ENCODE measurements around the gene AVP.
"Not testable (repeated sequence)": the region's sequence is repeated elsewhere in the genome, so short reads cannot be mapped to it uniquely, and the experiment has no call there.

The AVP gene

GRCh38 chr20:3082955-3083952 lies 1.3 kb downstream of the AVP start:
- DNase-seq: no peak

- no peak for DNase-seq
Observed at GRCh38 chr20:3082306-3082951, 2.1 kb downstream of the AVP start.

- DNase-seq: no peak
Observed at GRCh38 chr20:3081641-3082040, 2.9 kb downstream of the AVP start.

DNA sequence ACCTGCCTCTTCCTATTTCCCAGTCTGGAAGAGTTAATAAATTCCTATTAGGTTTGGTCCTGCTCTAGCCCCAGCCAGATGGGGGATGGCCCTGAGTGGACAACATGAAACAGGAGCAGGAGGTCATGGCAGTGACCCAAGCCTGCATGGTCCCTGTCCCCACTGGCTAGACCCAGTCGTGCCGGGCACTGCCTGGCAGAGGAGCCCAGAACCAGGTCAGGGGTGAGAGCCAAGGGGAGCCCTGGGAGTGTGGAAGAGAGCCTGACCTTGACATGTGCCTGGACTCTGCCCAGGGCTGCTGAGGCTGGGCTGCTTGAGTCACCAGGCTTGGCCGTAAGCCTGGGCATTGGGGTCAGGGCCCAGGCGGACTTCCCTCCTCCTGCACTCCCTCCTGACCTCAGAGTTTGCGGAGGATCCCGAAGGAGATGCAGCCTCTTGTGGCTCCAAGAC lies 3.6 kb downstream of the AVP start:
- DNase-seq: no peak

DNA sequence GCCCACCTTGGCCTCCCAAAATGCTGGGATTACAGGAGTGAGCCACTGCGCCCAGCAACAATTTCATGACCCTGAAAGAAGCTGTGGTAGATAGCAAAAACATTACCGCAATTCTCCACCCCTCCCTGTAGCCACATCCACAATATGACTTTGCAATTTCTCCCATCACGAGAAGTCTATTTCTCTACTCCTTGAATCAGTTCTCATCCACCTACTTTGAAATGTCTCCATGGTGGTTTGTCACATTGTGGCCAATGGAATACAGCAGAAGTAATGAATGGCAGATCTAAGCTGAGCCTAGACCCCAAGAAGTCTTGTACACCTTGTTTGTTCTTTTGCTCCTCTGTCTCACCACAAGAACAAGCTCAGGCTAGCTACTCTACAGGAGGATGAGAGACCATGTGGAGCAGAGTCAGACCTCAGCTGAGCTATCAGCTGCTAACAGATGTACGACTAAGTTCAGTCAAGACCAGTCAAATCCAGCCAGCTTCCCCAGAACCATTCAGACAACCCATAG lies 6.8 kb downstream of the AVP start:
- no peak for DNase-seq

GRCh38 chr20:3075315-3075714 lies 9.2 kb downstream of the AVP start:
- not testable (repeated sequence) for DNase-seq

GRCh38 chr20:3074812-3075211 lies 9.7 kb downstream of the AVP start:
- no peak for DNase-seq

DNA sequence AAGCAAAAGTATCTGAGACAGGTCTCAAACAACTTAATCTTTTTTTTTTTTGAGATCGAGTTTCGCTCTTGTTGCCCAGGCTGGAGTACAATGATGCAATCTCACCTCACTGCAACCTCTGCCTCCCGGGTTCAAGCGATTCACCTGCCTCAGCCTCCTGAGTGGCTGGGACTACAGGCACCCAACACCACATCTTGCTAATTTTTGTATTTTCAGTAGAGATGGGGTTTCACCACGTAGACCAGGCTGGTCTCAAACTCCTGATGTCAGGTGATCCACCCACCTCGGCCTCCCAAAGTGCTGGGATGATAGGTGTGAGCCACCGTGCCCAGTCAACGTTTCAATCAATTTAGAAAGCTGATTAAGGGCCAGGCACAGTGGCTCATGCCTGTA lies 11.3 kb downstream of the AVP start:
- not testable (repeated sequence) for DNase-seq

GRCh38 chr20:3072530-3073250 lies 11.8 kb downstream of the AVP start:
- no peak for DNase-seq

DNA sequence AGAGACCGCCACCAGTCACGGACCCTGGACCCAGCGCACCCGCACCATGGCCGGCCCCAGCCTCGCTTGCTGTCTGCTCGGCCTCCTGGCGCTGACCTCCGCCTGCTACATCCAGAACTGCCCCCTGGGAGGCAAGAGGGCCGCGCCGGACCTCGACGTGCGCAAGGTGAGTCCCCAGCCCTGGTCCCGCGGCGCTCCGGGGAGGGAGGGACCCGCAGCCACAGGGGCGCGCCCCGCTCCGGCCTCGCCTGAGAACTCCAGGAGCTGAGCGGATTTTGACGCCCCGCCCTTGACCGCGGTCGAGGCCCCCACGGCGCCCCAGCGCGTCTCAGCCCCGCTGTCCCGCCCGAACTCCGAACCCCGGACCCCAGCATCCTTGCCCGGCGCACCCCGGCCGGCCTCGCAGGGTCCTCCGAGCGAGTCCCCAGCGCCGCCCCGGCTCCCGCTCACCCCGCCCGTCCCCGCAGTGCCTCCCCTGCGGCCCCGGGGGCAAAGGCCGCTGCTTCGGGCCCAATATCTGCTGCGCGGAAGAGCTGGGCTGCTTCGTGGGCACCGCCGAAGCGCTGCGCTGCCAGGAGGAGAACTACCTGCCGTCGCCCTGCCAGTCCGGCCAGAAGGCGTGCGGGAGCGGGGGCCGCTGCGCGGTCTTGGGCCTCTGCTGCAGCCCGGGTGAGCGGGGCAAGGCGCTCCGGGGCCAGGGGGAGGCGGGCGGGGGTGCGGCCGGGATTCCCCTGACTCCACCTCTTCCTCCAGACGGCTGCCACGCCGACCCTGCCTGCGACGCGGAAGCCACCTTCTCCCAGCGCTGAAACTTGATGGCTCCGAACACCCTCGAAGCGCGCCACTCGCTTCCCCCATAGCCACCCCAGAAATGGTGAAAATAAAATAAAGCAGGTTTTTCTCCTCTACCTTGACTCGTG lies 12.7 kb downstream of the AVP start, which contains the start of gene OXT:
Gene OXT (plus strand): TSS at position 11 of the 920 bp plus-strand sequence. CDS start 36 bp downstream, at position 47.
- DNase-seq: peak; percentile 79

- no peak for DNase-seq
Observed at GRCh38 chr20:3071266-3071609, 13.3 kb downstream of the AVP start.

- no peak for DNase-seq
Observed at GRCh38 chr20:3070725-3071124, 13.8 kb downstream of the AVP start.

GRCh38 chr20:3068986-3069900 lies 15.3 kb downstream of the AVP start:
- DNase-seq: no peak

DNA sequence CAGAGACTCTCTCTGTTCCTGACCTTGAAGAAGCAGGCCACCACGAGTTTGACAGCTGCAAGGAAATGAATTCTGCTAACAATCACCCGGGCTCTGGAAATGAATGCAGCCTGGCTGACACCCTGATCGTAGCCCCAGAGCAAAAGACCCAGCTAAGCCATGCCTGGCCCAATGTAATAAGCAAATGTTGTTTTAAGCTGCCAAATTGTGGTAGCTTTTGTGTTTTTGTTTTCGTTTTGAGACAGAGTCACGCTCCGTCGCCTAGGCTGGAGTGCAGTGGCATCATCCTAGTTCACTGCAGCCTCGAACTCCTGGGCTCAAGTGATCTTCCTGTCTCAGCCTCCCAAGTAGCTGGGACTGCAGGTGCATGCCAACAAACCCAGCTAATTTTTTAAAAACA lies 16.4 kb downstream of the AVP start:
- no peak for DNase-seq

GRCh38 chr20:3067139-3068014 lies 17.1 kb downstream of the AVP start:
- DNase-seq: no peak

DNA sequence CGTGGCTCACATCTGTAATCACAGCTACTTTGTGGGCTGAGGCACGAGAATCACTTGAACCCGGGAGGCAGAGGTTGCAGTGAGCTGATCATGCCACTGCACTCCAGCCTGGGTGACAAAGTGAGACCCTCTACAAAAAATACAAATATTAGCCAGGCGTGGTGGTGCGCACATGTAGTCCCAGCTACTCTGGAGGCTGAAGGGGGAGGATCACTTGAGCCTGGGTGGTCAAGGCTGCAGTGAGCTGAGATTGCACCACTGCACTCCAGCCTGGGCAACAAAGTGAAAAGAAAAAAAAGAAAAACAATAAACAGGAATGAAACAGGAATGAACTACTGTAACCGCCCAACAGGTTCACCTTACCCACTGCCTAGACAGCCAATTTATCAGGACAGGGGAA lies 20.4 kb downstream of the AVP start:
- DNase-seq: not testable (repeated sequence)

- DNase-seq: no peak
Observed at GRCh38 chr20:3059489-3059888, 25.0 kb downstream of the AVP start.

DNA sequence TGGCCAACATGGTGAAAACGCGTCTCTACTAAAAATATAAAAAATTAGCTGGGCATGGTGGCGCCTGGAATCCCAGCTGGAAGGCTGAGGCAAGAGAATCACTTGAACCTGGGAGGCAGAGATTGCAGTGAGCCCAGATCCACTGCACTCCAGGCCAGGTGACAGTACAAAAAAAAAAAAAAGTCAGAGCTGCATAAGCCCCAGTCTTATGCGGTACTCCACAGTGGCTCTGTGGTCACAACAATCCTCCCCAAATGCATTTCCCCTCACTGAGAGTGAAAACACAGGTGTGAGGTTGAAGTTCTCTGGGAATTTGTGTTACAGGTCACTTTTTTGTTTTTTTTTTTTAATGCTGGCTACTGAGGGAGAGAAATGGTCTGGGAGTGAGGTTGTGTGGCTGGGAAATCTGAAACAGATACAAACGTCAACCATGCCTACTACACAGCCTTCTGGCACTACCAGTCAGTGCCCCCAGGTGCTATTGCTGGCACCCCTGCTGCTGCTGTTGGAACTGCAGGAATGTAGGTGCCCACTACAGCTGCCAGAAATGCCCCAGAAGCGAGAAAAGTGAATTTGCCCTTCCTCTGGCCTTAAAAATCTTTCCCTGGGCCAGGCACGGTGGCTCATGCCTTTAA lies 33.0 kb downstream of the AVP start:
- DNase-seq: no peak
